ENCODE measurements around the gene LTF. TPM values are rescaled to one million over a fixed set of nuclear protein-coding genes. Genes with fewer than 3 reads are reported as not detected.
"Not testable (repeated sequence)": the region's sequence is repeated elsewhere in the genome, so short reads cannot be mapped to it uniquely, and the experiment has no call there.

LTF gene
- total and polyA plus RNA-seq, 3 donors from 2014 or later: 0.31 to 7.8 (median 0.43) TPM

GRCh38 chr3:46408853-46409252 is 55.9 kb downstream of the LTF start:
- no peaks in the 10 kb centered on the region for H3K9me3 ChIP-seq
- TF ChIP-seq CTCF (IDR thresholded peaks at IDR 0.05) (no peak), POLR2A (IDR thresholded peaks at IDR 0.05) (no peak)
- H3K27ac ChIP-seq: no peak overlapping the region
- H3K4me1 ChIP-seq: no peaks in the 10 kb centered on the region
- intact Hi-C loops (cut with DNase I; ENCODE audit: low total_unique reads): no loop called here
- DNase-seq: no peak
- WGBS, 2 donors: 85 to 93% methylated on average over 7 of the region's 7 CpGs
- no peaks in the 10 kb centered on the region for H3K27me3 ChIP-seq
- no peak overlapping the region for H3K4me3 ChIP-seq
- no peaks in the 10 kb centered on the region for H3K36me3 ChIP-seq (ENCODE audit: low read depth, missing control alignments)

- Histone ChIP-seq H3K36me3 (ENCODE audit: low read depth, missing control alignments) (no peaks in the 10 kb centered on the region), H3K4me3 (no peak overlapping the region), H3K27ac (peak overlapping the region in 1 of 2 donors; percentile 45), H3K27me3 (no peaks in the 10 kb centered on the region), H3K9me3 (no peaks in the 10 kb centered on the region), H3K4me1 (no peaks in the 10 kb centered on the region)
- no peak for TF ChIP-seq CTCF (IDR thresholded peaks at IDR 0.05)
- TF ChIP-seq POLR2A (IDR thresholded peaks at IDR 0.05): no peak
- DNase-seq: no peak
- WGBS, 2 donors: 72 to 83% methylated on average over 7 of the region's 7 CpGs
- intact Hi-C loops (cut with DNase I; ENCODE audit: low total_unique reads): no loop called here
Observed at GRCh38 chr3:46407970-46408369, 56.7 kb downstream of the LTF start.

- Histone ChIP-seq H3K27ac (peak within 1 kb of the TSS; percentile 53 to 74), H3K36me3 (ENCODE audit: low read depth, missing control alignments) (no peaks in the 10 kb centered on the region), H3K27me3 (no peaks in the 10 kb centered on the region), H3K9me3 (no peaks in the 10 kb centered on the region), H3K4me1 (no peaks in the 10 kb centered on the region), H3K4me3 (no peak within 1 kb of the TSS)
- TF ChIP-seq POLR2A (IDR thresholded peaks at IDR 0.05): no peak
- no peak for TF ChIP-seq CTCF (IDR thresholded peaks at IDR 0.05)
- WGBS, 2 donors: 63 to 65% methylated on average over 17 to 20 of the region's 20 CpGs
- DNase-seq: peak; percentile 33
- intact Hi-C loops (cut with DNase I; ENCODE audit: low total_unique reads): no loop called here
Observed at GRCh38 chr3:46406788-46407611, 57.7 kb downstream of the LTF start, which contains the start of the genes CCR5AS and CCRL2. Gene CCR5AS (minus strand): TSS chr3:46407066. Gene CCRL2 (plus strand): TSS chr3:46407259. CDS start chr3:46408080, 821 bp downstream.

GRCh38 chr3:46406443-46406787 is 58.3 kb downstream of the LTF start:
- no peaks in the 10 kb centered on the region for H3K9me3 ChIP-seq
- no peak overlapping the region for H3K4me3 ChIP-seq

GRCh38 chr3:46405301-46406019 is 59.2 kb downstream of the LTF start:
- H3K36me3 ChIP-seq (ENCODE audit: low read depth, missing control alignments): no peaks in the 10 kb centered on the region
- intact Hi-C loops (cut with DNase I; ENCODE audit: low total_unique reads): no loop called here
- no peaks in the 10 kb centered on the region for H3K9me3 ChIP-seq
- no peak for TF ChIP-seq POLR2A (IDR thresholded peaks at IDR 0.05)
- TF ChIP-seq CTCF (IDR thresholded peaks at IDR 0.05): no peak
- no peak overlapping the region for H3K4me3 ChIP-seq
- H3K4me1 ChIP-seq: no peaks in the 10 kb centered on the region
- 44 to 46% methylated on average over 11 of the region's 11 CpGs for WGBS, 2 donors
- peak; percentile 36 for DNase-seq
- no peaks in the 10 kb centered on the region for H3K27me3 ChIP-seq
- H3K27ac ChIP-seq: peak overlapping the region in 1 of 2 donors; percentile 74

More at GRCh38 chr3:46406443-46406787, 58.3 kb downstream of the LTF start:
- H3K27ac ChIP-seq: peak overlapping the region; percentile 53 to 74
- DNase-seq: peak; percentile 24
- TF ChIP-seq POLR2A (IDR thresholded peaks at IDR 0.05): no peak
- no peaks in the 10 kb centered on the region for H3K4me1 ChIP-seq
- no peaks in the 10 kb centered on the region for H3K36me3 ChIP-seq (ENCODE audit: low read depth, missing control alignments)
- WGBS, 2 donors: 69 to 78% methylated on average over 4 of the region's 4 CpGs
- no peaks in the 10 kb centered on the region for H3K27me3 ChIP-seq
- intact Hi-C loops (cut with DNase I; ENCODE audit: low total_unique reads): no loop called here

- H3K4me3 ChIP-seq; H3K27me3 ChIP-seq; H3K27ac ChIP-seq; intact Hi-C loops (cut with DNase I; ENCODE audit: low total_unique reads); H3K9me3 ChIP-seq; DNase-seq; H3K4me1 ChIP-seq; H3K36me3 ChIP-seq (ENCODE audit: low read depth, missing control alignments): not testable (repeated sequence)
- WGBS, 2 donors: 97 to 98% methylated on average over 4 of the region's 4 CpGs
Observed at GRCh38 chr3:46402902-46403301, 61.8 kb downstream of the LTF start.

Measured in testis (tissue), 3 donors.